K562 (cell line): Measurements from ENCODE around the gene NKX2-8. TPM values are rescaled to one million over a fixed set of nuclear protein-coding genes. Genes with fewer than 3 reads are reported as not detected.

ENCODE experiments used
- ATAC-seq: fragments of 200-7000 bp; cut with Tn5 transposase; 3 replicates; pipeline ENCODE4 v1.9.1; 2020; ENCODE audit warnings: moderate library complexity
- BruUV-seq: library from RNA; stranded (reverse); fragments of 400-500 nt; replicated peaks from 2 replicates; lab custom pipeline; 2021; lab: Mats Ljungman, UMichigan
- CTCF ChIA-PET: fragments of 300-600 bp; formaldehyde crosslinking; extraction: SDS; loops from one replicate; lab custom pipeline; 2021; ENCODE audit warnings: low intra/inter-chr PET ratio; lab: Yijun Ruan, JAX
- POLR2A ChIA-PET: fragments of 300-600, 350-650 bp; sonication (Branson Sonifier 250); formaldehyde crosslinking; extraction: SDS; loops from one replicate; lab custom pipeline; 2021; ENCODE audit warnings: antibody characterized with exemption, inconsistent platforms; lab: Yijun Ruan, JAX
- DNase-seq, 4 experiments: peaks; one replicate each; pipeline versions ENCODE4 v3.0.0 to v3.0.0-alpha.2; 2011 to 2018; ENCODE audit warnings: low spot score in 3 of 4, mixed read lengths in 3 of 4; ENCODE audit errors: extremely low read depth in 1 of 4
- FAIRE-seq: peaks from 2 replicates; lab custom pipeline; 2011; peaks lifted over from hg19 to GRCh38; lab: Jason Lieb, UNC
- H2AFZ ChIP-seq: 2 replicates; pipeline ENCODE4 v1.6.0; 2011; ENCODE audit warnings: low read depth, low read length, control low read depth, inconsistent platforms
- H3K27ac ChIP-seq: fragments of 200-600 bp; 3 replicates; pipeline ENCODE4 v1.8.0; 2011; ENCODE audit warnings: low read depth, mild to moderate bottlenecking, control low read depth, inconsistent platforms, low read length, moderate library complexity, mixed read lengths; ENCODE audit errors: extremely low read depth
- H3K27me3 ChIP-seq, 2 experiments: fragments of 300-600 bp in 1 of 2; 2 replicates in 1 of 2; 3 replicates in 1 of 2; pipeline versions ENCODE4 v1.6.0 to v1.8.0; 2011; ENCODE audit warnings: inconsistent platforms in 2 of 2, low read length in 2 of 2, mild to moderate bottlenecking in 1 of 2, mixed read lengths in 1 of 2, moderate library complexity in 1 of 2; ENCODE audit not compliant: control insufficient read depth in 2 of 2, insufficient read depth in 2 of 2
- H3K36me3 ChIP-seq: fragments of 300-600 bp; 3 replicates; pipeline ENCODE4 v1.8.0; 2011; ENCODE audit warnings: mild to moderate bottlenecking, low read length, inconsistent platforms; ENCODE audit not compliant: control insufficient read depth, insufficient read depth
- H3K4me1 ChIP-seq, 2 experiments: fragments of 200-600 bp in 1 of 2; replicated peaks in 1 of 2; 2 replicates in 1 of 2; 3 replicates in 1 of 2; pipeline versions ENCODE4 v1.5.1 to v1.8.0; 2011; ENCODE audit warnings: inconsistent platforms in 2 of 2, low read length in 2 of 2, mild to moderate bottlenecking in 1 of 2, mixed read lengths in 1 of 2, moderate library complexity in 1 of 2; ENCODE audit not compliant: control insufficient read depth in 2 of 2, insufficient read depth in 2 of 2
- H3K4me2 ChIP-seq: 2 replicates; pipeline ENCODE4 v1.6.1; 2011; ENCODE audit warnings: low read length, control low read depth, inconsistent platforms, mixed read lengths; ENCODE audit not compliant: insufficient read depth
- H3K4me3 ChIP-seq: fragments of 200-600 bp; sonication (generic), shearing (Covaris generic); 2 replicates; pipeline ENCODE4 v1.5.1; 2016; ENCODE audit warnings: control low read depth, inconsistent platforms
- H3K79me2 ChIP-seq: fragments of 200-600 bp; 3 replicates; pipeline ENCODE4 v1.8.0; 2011; ENCODE audit warnings: low read length, inconsistent platforms; ENCODE audit not compliant: control insufficient read depth, insufficient read depth
- H3K9ac ChIP-seq, 2 experiments: 2 replicates each; pipeline versions ENCODE4 v1.6.0 to v1.6.1; 2011; ENCODE audit warnings: low read depth in 2 of 2, low read length in 2 of 2, control low read depth in 1 of 2, inconsistent platforms in 1 of 2, mild to moderate bottlenecking in 1 of 2, mixed read lengths in 1 of 2; ENCODE audit not compliant: insufficient read depth in 1 of 2
- H3K9me1 ChIP-seq: one replicate; pipeline ENCODE4 v1.6.0; 2011; ENCODE audit warnings: inconsistent platforms, mild to moderate bottlenecking, low read length, moderate library complexity; ENCODE audit not compliant: control insufficient read depth, insufficient read depth
- H3K9me3 ChIP-seq: replicated peaks from 2 replicates; pipeline ENCODE4 v1.5.1; 2011; ENCODE audit warnings: low read depth, low read length, inconsistent platforms; ENCODE audit not compliant: control insufficient read depth, insufficient read depth
- H4K20me1 ChIP-seq: replicated peaks from 2 replicates; pipeline ENCODE4 v1.6.1; 2011; ENCODE audit warnings: low read length, inconsistent platforms, mixed read lengths; ENCODE audit not compliant: control insufficient read depth, insufficient read depth
- ARID3B ChIP-seq: fragments of 250-450 bp; sonication (Bioruptor Pico); IDR thresholded peaks from 2 replicates; pipeline ENCODE4 v1.4.0; 2020; ENCODE audit warnings: borderline replicate concordance
- BCOR ChIP-seq: fragments of 450-650 bp; IDR thresholded peaks from 2 replicates; pipeline ENCODE4 v1.6.1; 2016
- BRD9 ChIP-seq: fragments of 450-650 bp; IDR thresholded peaks from 2 replicates; pipeline ENCODE4 v1.6.1; 2018; ENCODE audit warnings: low read depth; ENCODE audit not compliant: partially characterized antibody
- CBX1 ChIP-seq: sonication (generic); IDR thresholded peaks from 2 replicates; pipeline ENCODE4 v1.6.1; 2016; ENCODE audit warnings: antibody characterized with exemption, low read depth, mild to moderate bottlenecking
- CCNT2 ChIP-seq: IDR thresholded peaks from 2 replicates; pipeline ENCODE4 v1.6.1; 2011; ENCODE audit warnings: borderline replicate concordance, low read depth, mild to moderate bottlenecking, moderate library complexity, mixed read lengths, low read length; ENCODE audit not compliant: insufficient read length; ENCODE audit errors: extremely low read depth
- ETV6 ChIP-seq, 3 experiments: fragments of 150-350 bp in 1 of 3; sonication (generic) in 1 of 3; formaldehyde crosslinking in 1 of 3; IDR thresholded peaks; 2 replicates each; pipeline versions ENCODE4 v1.6.1 to v1.8.0; 2014 to 2022; ENCODE audit warnings: borderline replicate concordance in 2 of 3, low read depth in 2 of 3, antibody characterized with exemption in 1 of 3, low read length in 1 of 3, mild to moderate bottlenecking in 1 of 3, missing genetic modification reagents in 1 of 3
- GABPB1 ChIP-seq: sonication (generic); formaldehyde crosslinking; IDR thresholded peaks from 2 replicates; pipeline ENCODE4 v1.8.0; 2022; ENCODE audit warnings: mild to moderate bottlenecking, missing genetic modification reagents
- HIVEP1 ChIP-seq: fragments of 250-450 bp; sonication (Bioruptor Pico); IDR thresholded peaks from 2 replicates; pipeline ENCODE4 v1.4.0; 2020; ENCODE audit warnings: mild to moderate bottlenecking
- KLF13 ChIP-seq: fragments of 450-650 bp; IDR thresholded peaks from 2 replicates; pipeline ENCODE4 v1.6.1; 2016; ENCODE audit warnings: missing genetic modification characterization, low read depth, mild to moderate bottlenecking, missing compliant biosample characterization, moderate library complexity, borderline replicate concordance
- SLC30A9 ChIP-seq: fragments of 250-450 bp; sonication (Bioruptor Pico); IDR thresholded peaks from 2 replicates; pipeline ENCODE4 v1.8.0; 2022; ENCODE audit warnings: mild to moderate bottlenecking, moderate library complexity
- SREBF1 ChIP-seq: fragments of 150-350 bp; IDR thresholded peaks from 2 replicates; pipeline ENCODE4 v1.6.1; 2014; ENCODE audit warnings: antibody characterized with exemption, low read depth, low read length, borderline replicate concordance
- TBL1XR1 ChIP-seq, 2 experiments: IDR thresholded peaks; 2 replicates each; pipeline ENCODE4 v1.6.1; 2012; ENCODE audit warnings: improper control_type of control experiment in 2 of 2, low read length in 2 of 2, mild to moderate bottlenecking in 1 of 2
- THAP12 ChIP-seq: fragments of 250-450 bp; sonication (Bioruptor Pico); IDR thresholded peaks from 2 replicates; pipeline ENCODE4 v1.9.0; 2021; ENCODE audit warnings: mild to moderate bottlenecking, inconsistent platforms
- ZNF146 ChIP-seq: IDR thresholded peaks from one replicate; pipeline ENCODE4 v1.6.1; 2018; ENCODE audit warnings: missing compliant biosample characterization; ENCODE audit not compliant: unreplicated experiment
- ZNF655 ChIP-seq: fragments of 250-450 bp; sonication (Bioruptor Pico); IDR thresholded peaks from 2 replicates; pipeline ENCODE4 v1.5.0; 2021
- ZNF717 ChIP-seq: fragments of 250-450 bp; sonication (Bioruptor Pico); IDR thresholded peaks from 2 replicates; pipeline ENCODE4 v1.5.0; 2021
- WGBS: fragments of 100-300 bp; shearing (Covaris generic); methylation state at CpG from one replicate; pipeline ENCODE4 v1.1.6; 2016; ENCODE audit warnings: low coverage, mixed read lengths; ENCODE audit not compliant: insufficient coverage; ENCODE audit errors: missing lambda C conversion rate; 5-methylcytosine and 5-hydroxymethylcytosine counted together
- in situ Hi-C: fragments of 300-500 bp; cut with MboI; formaldehyde crosslinking; loops from 4 replicates; pipeline ENCODE4 v1.15.0; 2018; ENCODE audit warnings: inconsistent platforms, mixed read lengths
- intact Hi-C: fragments of 100-400 bp; cut with micrococcal nuclease; formaldehyde crosslinking; loops from 2 replicates; pipeline ENCODE4 v1.14.2; 2022
- polyA plus RNA-seq, 8 experiments: library from polyadenylated mRNA; depleted of rRNA in 4 of 8; stranded (reverse) in 5 of 8; unstranded in 3 of 8; fragments of >200 nt; fragmentation: Nextera tagmentation in 2 of 8; fragmentation: Illumina TruSeq in 1 of 8; extraction: Ambion mirVana in 2 of 8; extraction: Trizol in 1 of 8; gene quantifications; 2 replicates each; pipeline versions ENCODE4 v1.2.1 to v1.2.3, GENCODE V29; 2011 to 2014; ENCODE audit warnings: inconsistent platforms in 1 of 8, missing spikeins in 1 of 8
- total RNA-seq, 7 experiments: library from RNA; depleted of rRNA in 6 of 7; stranded (reverse); fragments of >200 nt in 6 of 7; fragmentation: Illumina TruSeq in 2 of 7; extraction: Trizol in 2 of 7; gene quantifications; 2 replicates each; pipeline versions ENCODE4 v1.2.1 to v1.2.3, GENCODE V29; 2011 to 2021; ENCODE audit warnings: low replicate concordance in 1 of 7
- TF ChIP-seq, protein P1 (sequence below): fragments of 250-450 bp; sonication (Bioruptor Pico); IDR thresholded peaks from 2 replicates; pipeline ENCODE4 v1.8.0; 2022; ENCODE audit warnings: moderate library complexity, mild to moderate bottlenecking, inconsistent platforms

NKX2-8 gene
- total and polyA plus RNA-seq, 9 of the 15 experiments (the other 6 are each of a cell fraction or from before 2014, with no cell fraction given), result not detected

- TF ChIP-seq, protein P1, sequence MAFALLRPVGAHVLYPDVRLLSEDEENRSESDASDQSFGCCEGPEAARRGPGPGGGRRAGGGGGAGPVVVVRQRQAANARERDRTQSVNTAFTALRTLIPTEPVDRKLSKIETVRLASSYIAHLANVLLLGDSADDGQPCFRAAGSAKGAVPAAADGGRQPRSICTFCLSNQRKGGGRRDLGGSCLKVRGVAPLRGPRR, result no peak
- TF ChIP-seq HIVEP1 (CRISPR knock-in tag) (no peak), BRD9 (no peak), ZNF717 (CRISPR knock-in tag) (no peak)
Measured at GRCh38 chr14:36625436-36625835, 43.0 kb upstream of the NKX2-8 start (continued).

DNA sequence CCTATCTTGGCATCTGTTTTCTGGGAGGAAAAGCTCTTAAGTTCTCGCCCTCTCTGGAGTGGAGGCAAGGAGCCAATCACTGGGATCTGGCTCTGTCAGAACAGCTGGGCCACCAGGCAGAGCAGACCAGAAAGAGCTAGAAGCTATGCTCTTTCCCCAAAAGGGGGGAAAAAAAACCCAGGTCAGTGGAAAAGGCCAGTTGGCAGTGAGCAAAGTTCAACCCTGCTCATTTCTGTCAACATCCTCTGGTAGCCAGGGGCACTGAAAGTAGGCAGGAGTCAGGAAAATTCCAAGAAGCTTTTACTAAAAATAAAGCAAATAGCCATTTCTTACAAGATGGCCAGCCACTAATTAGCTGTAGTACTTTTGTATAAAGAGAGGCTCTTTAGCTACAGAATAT, 42.6 kb upstream of the NKX2-8 start:
- Histone ChIP-seq H3K9me3 (no peaks in the 10 kb centered on the region), H3K9me1 (no peaks in the 10 kb centered on the region), H3K4me1 (no peaks in the 10 kb centered on the region), H3K4me3 (no peak overlapping the region), H3K27ac (no peak overlapping the region), H3K4me2 (no peak overlapping the region), H2AFZ (no peak overlapping the region), H4K20me1 (no peaks in the 10 kb centered on the region), H3K27me3 (peaks cover 0 to 5% of the 10 kb centered on the region in 2 experiments; a peak in 2 of 5 replicates), H3K79me2 (no peaks in the 10 kb centered on the region), H3K36me3 (no peaks in the 10 kb centered on the region), H3K9ac (no peak overlapping the region)
- WGBS, result 0% methylated on average over 1 of the region's 1 CpG
- ChIA-PET POLR2A (no interaction called here), CTCF (no interaction called here)
- in situ Hi-C loops (loop anchor here (25.0 kb wide), 1 partner anchor 512 kb away; no protein-coding TSS in a partner anchor), intact Hi-C loops (no loop called here)
- FAIRE-seq (no peak), ATAC-seq (no peak), DNase-seq (no peak)
- BruUV-seq, result no TSS peak
- TF ChIP-seq SREBF1, result no peak
- TF ChIP-seq SLC30A9 (CRISPR knock-in tag), result no peak
- no peak for TF ChIP-seq ETV6 (IDR thresholded peaks at IDR 0.05; ENCODE audit: borderline replicate concordance in 1 of 2, low read depth in 2 of 2, low read length in 1 of 2)
- no peak for TF ChIP-seq ETV6 (CRISPR knock-in tag; IDR thresholded peaks at IDR 0.05; ENCODE audit: borderline replicate concordance)
- no peak for TF ChIP-seq KLF13 (tag)
- TF ChIP-seq GABPB1, result no peak
- TF ChIP-seq BCOR, result no peak
- no peak for TF ChIP-seq CBX1
- no peak for TF ChIP-seq ZNF655
- no peak for TF ChIP-seq THAP12
- TF ChIP-seq ARID3B (CRISPR knock-in tag), result no peak
- TF ChIP-seq ZNF146, result no peak
- no peak for TF ChIP-seq TBL1XR1 (IDR thresholded peaks at IDR 0.05; ENCODE audit: low read length in 2 of 2)
- TF ChIP-seq CCNT2, result no peak
